HG03066 (cell line): Measurements from ENCODE around the gene ABCB9.

Experiments
- ATAC-seq: cut with Tn5 transposase; IDR thresholded peaks from one replicate; pipeline ENCODE4 v1.9.1; 2021; ENCODE audit warnings: low read depth; ENCODE audit not compliant: unreplicated experiment

ABCB9 gene

DNA sequence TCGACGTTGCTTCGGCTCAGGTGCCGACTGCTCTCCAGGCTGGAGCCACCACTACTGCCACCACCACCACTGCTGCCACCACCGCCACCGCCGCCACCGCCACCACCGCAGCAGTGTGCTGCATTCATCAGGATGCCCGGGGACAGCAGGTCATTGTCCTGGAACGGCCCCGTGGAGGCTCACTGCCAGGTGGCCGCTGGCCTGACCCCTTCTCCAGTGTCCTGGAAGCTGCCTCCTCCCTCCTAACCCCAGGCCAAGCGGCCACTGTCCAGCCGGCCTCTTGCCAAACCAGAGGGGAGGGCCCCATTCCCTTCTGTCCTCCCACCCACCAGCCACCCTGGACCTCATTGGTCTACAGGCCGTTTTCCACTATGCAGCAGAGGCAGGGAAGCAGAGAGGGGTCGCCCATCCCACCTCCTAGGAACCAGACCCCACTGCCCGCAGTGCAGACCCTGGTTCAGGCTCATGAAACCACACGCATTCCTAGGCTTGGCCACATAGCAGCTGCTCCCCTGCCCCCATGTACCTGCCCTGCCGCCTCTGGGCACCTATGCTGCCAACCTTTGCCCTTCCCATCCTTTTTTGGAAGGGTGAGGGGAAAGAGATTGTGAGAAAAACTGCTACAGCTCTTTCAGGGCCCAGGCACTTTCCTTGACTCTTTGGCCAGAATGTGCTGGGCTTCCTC is 29.4 kb upstream of the ABCB9 start:
- no peak for ATAC-seq

DNA sequence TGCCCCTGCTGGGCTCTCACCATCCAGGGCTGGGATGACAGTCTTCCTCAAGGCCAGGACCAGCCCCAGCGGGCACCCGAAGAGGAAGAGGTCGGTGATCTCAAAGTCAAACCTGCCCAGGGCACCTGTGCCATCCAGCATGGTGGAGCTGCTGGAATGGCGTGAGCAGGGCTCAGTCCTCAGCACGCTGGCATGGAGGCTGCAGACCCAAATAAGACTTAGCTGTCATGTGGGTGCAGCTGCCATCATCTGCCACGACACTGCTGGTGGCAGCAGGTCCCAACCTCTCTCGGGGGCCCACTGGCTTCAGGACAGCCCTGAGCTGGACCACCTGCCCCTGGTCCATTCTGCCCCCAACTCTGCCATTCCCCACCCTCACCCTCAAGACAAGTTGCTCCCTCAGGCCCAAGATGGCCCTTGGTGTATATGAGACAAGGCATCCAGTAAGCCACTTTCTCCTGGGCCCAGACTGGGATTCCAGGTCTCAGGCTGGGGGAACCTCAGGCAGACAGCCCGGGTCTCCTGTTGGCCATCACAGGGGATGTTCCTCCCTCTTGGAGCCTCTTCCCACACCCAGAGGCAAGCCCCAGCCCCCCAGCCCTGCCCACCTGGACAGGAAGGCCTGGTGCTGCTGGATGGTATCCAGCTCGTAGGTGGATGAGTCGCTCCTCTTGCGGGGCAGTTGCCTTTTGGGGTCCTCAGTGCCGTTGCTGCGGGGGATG is 28.7 kb upstream of the ABCB9 start:
- no peak for ATAC-seq

DNA sequence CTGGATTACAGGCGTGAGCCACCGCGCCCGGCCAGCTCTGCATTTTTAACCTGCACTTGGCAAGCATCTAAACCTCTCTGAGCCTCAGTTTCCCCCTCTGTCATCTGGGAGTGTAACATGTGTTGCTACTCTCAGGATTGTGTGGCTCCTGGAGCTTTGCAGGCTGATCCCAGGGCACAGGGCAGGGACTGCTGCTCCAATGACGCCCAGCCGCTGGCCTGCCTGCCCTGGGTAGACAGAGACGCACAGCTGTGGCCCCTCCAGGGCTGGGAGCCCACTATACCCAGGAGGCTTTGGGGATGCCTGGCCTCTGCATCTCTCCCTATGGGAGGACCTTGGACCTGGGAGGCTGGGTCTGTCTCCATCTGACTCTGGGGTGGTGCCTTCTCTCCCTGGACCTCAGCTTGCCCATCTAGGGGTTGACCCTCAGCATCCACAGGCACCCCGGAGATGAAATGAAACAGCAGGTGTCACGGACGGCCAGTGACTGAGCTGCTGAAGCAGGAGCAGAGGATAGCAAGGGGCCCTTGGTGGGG is 27.9 kb upstream of the ABCB9 start:
- ATAC-seq = no peak

DNA sequence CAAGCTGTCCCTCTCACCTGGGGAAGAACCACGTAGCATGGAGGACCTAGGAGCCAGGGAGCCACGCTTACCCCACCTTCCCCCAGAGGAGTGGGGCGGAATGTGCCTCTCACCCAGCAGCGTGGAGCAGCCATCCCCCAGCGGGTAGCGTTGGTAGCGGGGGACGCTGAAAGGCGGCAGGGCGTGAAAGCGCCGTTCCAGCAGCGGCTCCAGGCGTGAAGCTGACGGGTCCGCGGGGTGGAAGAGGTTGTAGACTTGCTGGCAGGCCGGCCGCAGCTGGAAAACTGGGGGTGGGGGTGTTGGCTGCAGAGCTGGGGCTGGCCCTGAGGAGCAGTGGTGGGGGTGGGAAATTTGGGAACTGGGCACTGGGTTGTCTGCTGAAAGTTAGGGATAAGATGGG is 26.1 kb upstream of the ABCB9 start:
- no peak for ATAC-seq

DNA sequence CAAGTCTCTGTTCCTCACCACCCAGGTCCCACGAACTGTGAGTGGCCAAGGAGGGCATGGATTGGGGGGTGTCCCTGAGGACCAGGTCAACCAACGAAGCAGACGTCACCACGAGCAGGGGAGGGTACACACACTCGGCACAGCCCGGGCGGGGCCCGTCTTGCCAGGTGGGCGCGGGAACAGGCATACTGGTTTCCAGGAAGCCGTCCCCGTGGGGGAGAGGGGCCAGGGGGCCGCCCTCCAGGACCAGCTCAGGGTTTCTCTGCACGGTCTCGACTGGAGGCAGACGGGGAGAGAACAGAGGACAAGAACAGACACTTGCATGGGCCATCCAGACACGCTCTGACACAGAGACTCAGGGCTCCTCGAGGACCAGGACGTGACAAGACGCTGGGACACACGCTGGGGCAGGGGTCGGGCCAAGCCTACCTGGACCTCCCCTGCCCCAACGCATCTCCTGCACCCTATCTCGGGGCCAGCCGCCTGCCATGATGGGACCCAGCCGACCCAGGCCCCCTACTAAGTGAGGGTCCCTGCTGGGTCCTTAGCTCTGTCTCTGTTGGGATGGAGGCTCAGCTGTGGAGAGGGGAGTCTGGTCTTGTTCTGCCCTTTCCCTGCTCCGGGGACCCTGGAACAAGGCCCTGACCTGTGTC is 25.5 kb upstream of the ABCB9 start:
- ATAC-seq = no peak

DNA sequence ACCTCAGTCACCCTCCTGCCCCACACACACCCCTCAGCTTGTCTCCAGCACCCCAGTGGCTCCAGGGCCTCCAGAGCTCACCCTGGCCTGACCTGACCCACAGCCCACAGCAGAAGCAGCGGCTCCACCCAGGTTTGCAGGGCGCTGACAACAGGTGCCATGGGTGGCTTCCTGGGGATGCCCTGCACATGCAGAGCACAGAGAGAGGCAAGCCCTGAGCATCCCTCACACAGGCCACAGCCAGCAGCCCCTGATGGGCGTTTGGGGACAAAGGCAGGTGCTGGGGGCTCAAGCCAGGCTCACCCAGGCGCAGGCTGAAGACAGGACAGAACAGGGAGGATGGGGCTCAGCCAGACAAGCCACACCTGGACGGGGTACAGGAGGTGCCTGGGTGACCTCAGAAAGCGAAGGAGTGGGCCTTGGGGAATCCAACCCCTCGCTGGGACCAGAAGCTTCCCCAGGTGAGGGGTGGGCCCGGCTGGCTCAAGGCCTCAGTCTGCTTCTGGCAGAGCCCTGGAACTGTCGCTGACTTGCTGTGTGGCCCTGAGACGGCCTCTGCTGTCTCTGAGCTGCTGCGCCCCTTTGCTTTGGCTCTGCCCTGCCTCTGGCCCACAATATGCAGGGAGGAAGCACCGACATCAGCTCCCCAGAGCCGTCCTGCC is 24.8 kb upstream of the ABCB9 start:
- no peak for ATAC-seq

DNA sequence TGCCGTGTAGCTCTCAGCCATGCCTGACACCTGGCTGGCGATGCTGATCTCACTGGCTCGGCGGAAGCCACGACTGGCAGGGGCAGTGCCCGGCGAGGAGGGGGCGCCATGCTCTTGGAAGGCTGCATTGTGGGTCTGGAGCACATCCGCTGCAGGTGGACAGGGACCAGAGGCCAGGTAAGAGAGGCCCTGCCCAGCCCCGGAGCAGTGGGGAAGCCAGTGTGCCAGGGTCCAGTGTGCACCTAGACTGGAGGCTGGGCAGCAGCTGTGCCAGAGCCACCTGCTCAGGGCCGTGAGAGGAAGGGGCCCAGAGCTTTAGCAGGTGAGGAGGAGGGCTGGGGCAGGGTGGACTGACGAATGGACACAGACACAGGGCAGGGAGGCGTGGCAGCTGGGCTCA is 24.3 kb upstream of the ABCB9 start:
- ATAC-seq = no peak

DNA sequence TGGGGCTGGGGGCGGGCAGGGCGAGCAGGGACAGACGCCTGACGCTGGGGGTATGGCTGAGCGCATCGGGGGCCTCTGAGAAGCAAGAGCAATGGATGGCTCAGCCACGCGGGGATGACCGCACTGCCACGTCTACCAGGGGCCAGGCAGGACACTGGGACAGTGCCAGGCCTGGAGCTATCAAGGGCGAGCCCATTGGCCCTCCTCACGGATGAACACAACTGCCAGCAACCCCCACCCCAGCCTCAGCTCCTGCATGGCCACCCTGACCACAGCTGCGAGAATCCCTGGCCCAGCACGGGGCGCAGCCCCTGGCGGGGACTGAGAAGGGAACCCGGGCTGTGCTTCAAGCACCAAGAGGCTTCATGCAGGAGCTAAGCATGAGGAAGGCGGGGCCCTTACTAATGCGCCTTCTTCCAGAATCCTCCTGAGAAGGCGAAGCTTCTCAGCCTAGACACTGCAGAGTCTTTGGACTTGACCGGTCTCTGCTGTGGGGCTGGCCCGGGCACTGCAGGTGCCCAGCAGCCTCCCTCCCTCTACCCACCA is 23.7 kb upstream of the ABCB9 start:
- no peak for ATAC-seq

DNA sequence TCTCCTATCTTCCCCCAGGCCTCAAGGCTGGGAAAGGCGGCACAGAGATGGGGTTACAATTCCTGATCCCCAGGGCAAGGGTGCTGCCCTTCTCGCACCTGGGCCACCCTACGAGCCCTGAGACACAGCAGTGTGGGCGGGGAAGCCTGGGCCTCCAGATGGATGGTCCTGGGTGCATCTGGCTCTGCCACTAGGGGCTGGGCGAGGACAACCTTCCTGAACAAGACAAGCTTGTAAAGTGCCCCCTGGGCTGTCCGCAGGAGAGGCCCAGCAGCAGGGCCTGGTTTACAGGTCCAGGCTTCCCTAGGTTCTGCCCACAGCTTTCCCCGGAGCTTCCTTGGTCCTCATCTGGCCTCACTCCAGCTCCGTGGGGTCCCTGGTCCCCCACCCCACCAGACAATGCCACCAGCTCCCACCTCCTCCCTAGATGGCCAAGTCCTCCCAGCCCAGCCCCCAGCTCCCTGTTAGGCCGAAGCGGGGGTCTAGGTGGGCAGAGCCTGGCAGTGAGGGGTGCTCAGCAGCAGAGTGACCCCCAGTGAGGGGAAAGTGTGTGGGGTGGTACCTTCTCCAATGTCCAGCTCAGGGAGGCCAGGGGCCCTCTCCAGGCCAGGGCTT is 23.1 kb upstream of the ABCB9 start:
- ATAC-seq = no peak

DNA sequence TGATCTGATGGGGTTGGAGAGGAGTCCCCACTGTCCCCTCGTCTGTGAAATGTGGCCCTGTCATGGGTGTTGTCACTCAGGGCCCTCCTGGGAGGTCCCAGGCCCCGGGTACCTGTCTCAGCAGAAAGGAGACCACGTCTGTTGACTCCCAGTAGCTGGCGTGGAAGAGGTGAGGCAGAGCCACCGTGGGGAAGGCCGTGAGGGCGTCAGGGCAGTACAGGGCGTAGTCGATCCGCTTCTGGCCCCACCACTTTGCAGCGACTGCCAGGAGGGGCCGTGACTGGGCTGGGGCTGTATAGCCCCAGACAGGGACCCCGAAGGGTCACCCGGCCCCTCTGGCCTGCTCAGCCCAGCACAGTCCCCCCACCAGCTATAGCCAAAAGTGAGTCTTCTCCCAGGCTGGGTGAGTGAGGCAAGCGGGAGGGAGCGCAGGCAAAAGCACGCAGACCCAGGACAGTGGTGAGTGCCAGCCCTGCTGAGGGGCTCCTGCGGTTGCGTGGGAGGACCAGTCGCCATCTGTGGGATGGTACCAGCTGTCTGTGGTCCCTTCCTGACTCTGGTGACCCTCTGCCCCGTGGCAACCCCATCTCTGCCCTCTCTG is 22.4 kb upstream of the ABCB9 start:
- no peak for ATAC-seq

DNA sequence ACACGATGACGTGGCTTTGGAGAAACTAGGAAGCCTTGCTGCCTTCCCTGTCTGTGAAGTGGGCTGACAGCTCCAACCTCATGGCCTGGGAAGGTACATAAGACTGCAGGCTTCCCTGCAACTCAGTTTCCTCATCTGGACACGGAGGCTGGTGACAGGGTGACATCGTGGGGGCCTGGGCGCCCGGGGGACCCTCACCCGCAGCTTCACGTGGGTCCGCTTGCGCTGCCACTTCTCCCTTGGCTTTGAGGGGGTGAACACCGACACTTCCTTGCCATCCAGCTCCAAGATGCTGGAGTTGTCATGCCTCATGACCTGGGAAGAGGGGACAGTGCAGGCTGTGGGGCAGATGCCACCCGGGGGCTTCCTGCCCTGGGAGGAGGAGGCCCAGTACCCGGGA is 21.8 kb upstream of the ABCB9 start:
- ATAC-seq = no peak

DNA sequence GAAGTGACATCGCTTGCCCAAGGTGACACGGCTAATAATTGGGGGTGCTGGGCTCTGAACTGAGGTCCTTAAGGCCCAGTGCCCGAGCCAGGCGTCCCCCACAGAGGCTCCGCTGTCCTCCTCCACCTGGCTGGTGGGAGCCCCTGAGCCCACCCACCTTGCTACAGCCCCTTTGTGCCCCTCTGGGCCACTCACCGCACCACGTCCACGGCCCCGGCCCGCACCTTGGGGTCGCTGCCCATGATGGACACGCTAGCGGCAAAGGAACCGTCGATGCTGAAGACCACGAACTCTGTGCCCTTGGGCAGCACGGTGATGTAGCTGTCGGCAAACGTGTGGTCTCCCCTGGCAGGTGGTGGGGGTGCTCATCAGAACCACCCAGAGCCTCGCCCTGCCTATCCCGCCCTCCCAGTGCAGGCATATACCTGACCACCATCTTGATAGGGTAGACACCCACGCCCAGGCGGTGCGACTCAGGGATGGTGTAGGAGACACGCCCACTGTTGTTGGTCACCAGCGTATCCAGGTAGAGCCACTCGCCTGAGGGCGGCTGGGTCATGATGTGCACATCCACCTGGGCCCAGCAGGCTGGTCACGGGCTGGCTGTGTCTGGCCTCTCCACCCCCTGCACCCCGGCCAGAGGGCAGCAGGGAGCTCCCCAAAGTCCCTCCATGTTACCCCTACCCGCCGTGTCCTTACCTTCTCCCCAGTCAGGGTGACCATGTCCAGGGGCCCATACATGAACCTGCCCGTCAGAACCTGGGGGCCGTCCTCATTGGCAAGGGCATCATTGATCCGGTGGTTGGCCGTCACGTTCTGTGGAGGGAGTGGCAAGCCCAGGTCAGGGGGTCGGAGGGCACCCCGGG is 21.1 kb upstream of the ABCB9 start:
- no peak for ATAC-seq

DNA sequence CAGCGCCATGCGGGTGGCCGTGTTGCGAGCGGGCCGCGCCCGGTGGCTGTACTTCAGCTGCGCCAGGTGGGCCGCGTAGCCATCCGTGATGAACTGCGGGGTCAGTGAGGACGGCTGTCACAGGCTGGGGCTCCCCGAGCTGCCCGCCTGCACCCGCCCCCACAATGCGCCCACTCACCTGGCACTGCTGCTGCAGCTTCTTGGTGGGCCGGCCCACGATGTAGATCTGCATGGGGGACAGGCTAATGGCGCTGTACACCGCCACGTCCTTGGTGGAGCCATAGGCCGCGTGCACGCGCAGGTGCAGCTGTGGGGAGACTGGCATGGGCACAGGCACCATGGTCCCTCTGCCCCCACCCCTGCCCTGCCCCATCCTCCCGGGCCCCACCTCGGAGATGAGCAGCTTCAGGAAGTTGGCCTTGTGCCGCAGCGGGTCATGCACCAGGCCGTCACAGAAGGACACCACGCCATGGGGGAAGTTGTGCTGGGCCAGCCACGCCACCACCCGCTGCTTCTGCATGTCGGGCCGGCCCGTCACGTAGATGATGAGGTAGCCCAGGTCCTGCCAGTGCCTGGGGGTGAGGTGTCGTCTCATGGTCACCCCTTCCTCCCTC is 20.1 kb upstream of the ABCB9 start:
- ATAC-seq = no peak

DNA sequence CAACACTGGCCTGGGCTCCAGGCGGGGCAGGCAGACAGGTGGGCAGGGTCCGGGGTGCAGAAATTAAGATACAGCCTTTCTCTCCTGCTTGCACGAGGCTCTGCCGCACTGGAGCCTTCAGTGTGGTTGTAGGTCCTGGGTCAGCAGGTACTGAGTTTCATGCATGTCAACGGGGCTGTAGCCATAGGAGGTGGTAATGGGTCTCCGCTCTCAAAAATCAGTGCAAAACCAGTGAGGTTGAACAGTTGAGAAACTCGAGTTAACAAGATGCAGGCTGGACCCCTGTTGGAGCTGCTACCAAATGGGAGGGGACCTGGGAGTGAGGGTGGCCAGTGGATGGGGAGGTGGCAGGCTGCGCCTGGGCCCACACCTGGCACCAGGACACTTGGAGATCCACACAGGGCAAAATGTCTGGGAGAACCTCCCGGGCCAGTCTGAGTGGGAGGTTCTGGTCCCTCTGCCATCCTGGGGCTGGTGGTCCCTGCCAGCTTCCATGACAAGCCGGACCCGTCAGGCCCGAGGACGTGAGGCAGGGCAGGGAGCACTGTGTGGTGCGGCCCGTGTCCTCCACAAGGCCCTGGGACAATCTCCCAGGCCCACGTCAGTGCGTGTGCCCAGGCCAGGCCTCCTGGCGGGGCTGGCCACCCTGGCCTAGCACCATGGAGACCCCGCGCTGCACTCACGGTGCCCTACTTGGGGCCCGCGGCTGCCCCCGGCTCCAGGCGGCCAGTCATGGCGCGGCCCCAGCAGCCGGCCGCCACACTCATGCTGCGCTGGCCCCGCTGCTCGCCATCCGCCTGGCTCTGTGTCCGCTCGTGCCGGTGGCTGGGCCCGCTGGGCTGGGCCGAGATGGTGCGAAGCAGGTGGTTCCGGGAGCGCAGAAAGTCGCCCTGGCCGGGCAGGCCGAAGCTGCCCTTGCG is 19.3 kb upstream of the ABCB9 start:
- no peak for ATAC-seq

DNA sequence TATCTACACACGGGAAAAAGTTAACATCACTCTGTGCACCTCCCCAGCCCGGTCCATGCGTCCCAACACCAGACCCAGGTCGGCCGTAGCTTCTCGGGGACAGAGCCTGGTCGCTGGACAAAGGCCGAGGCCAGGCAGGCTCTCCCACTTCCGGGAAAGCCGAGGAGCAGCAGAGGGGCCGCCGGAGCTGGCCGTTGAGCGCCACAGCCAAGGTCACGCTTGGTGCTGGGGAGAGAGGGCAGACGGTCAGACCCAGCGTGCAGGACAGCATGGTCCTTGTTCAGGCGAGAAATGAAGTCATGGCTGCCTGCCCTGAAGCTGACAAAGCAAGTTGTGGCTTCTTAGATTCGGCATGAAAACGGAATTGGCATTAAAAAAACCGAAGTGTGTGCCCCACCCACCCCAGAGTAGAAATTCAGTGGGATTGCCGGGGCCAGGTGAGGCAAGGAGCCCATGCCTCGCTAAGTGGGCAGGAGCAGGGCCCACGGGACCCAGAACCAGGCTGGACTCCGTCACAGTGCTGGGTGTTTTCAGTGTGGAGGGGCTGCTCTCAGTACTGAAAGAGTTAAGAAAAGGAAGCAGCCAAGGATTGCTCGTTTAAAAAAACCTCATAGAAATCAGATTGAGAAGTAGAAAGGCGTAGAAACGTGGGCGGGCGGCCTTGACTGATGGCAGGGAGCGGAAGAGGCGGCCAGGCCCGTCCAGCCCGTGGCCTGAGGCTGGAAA is 18.5 kb upstream of the ABCB9 start:
- no peak for ATAC-seq

DNA sequence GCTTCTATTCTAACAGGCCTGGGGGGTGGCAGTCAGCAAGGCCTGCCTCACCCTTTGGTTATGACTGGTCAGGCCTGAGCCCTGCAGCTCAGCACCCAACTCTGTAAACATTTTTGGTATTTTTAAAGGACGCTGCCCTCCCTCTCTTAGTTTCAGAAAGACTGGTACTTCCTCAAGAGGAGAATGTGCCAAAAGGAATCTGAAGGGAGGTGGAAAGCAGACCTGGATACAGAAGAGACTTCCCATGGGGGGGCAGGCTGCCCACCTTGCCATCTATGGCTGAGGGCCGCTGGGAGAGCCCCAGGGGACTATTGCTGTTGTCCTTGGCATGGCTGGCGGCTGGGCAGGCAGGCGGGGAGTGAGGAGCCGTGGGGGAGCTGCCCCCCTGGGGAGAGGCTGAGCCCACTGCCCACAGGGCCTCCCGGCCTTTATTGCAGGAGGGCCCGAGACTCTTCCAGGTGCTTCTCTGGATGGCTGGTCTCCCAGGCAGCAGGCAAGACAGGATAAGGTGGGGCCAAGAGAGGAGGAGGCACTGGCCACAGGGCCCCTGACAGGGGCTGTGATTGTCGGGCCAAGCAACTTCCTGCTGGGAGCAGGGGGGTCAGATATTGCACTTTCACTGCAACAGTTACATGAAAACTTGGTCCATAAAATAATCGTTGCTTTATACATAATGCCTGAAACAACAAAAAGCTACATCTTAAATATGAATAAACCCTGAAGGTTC is 17.7 kb upstream of the ABCB9 start:
- no peak for ATAC-seq
